Smooth muscle cell (in vitro differentiated cells): ENCODE measurements around the gene COL9A3. TPM values are rescaled to one million over a fixed set of nuclear protein-coding genes. Genes with fewer than 3 reads are reported as not detected.

Source experiments
- DNase-seq: peaks from one replicate; lab custom pipeline; 2025; ENCODE audit not compliant: unreplicated experiment; lab: John Stamatoyannopoulos, UW
- H2AFZ ChIP-seq: fragments of 200-600 bp; sonication (generic); 2 replicates; pipeline ENCODE4 v1.6.0; 2016; ENCODE audit warnings: antibody characterized with exemption, low read depth, mild to moderate bottlenecking
- H3F3A ChIP-seq: fragments of 200-600 bp; sonication (generic); 2 replicates; pipeline ENCODE4 v1.6.0; 2017; ENCODE audit warnings: antibody characterized with exemption, low read depth
- H3K27ac ChIP-seq: fragments of 200-600 bp; sonication (generic); 2 replicates; pipeline ENCODE4 v1.5.1; 2016; ENCODE audit warnings: low read depth, mild to moderate bottlenecking
- H3K27me3 ChIP-seq: fragments of 200-600 bp; sonication (generic); 2 replicates; pipeline ENCODE4 v1.6.1; 2016; ENCODE audit warnings: low read depth, mild to moderate bottlenecking
- H3K36me3 ChIP-seq: fragments of 200-600 bp; sonication (generic); 2 replicates; pipeline ENCODE4 v1.5.1; 2016; ENCODE audit warnings: low read depth
- H3K4me1 ChIP-seq: fragments of 200-600 bp; sonication (generic); 2 replicates; pipeline ENCODE4 v1.5.1; 2016; ENCODE audit warnings: low read depth
- H3K4me2 ChIP-seq: fragments of 200-600 bp; sonication (generic); 2 replicates; pipeline ENCODE4 v1.6.0; 2016; ENCODE audit warnings: mild to moderate bottlenecking
- H3K4me3 ChIP-seq: fragments of 200-600 bp; sonication (generic); 2 replicates; pipeline ENCODE4 v1.5.1; 2016; ENCODE audit warnings: mild to moderate bottlenecking
- H3K79me2 ChIP-seq: fragments of 200-600 bp; sonication (generic); 2 replicates; pipeline ENCODE4 v1.6.0; 2016; ENCODE audit warnings: low read depth, mild to moderate bottlenecking
- H3K9ac ChIP-seq: fragments of 200-600 bp; sonication (generic); 2 replicates; pipeline ENCODE4 v1.6.0; 2016; ENCODE audit warnings: low read depth
- H3K9me3 ChIP-seq: fragments of 200-600 bp; sonication (generic); replicated peaks from 2 replicates; pipeline ENCODE4 v1.5.1; 2016; ENCODE audit warnings: low read depth
- H4K20me1 ChIP-seq: fragments of 200-600 bp; sonication (generic); 2 replicates; pipeline ENCODE4 v1.6.0; 2016; ENCODE audit warnings: low read depth
- WGBS: methylation state at CpG from one replicate; pipeline ENCODE4 v1.1.7; 2016; ENCODE audit warnings: low lambda C conversion rate; 5-methylcytosine and 5-hydroxymethylcytosine counted together
- polyA plus RNA-seq: library from polyadenylated mRNA; unstranded; fragments of >200 nt; fragmentation: Nextera tagmentation; extraction: Ambion mirVana; gene quantifications from 2 replicates; pipeline ENCODE4 v1.2.1, GENCODE V29; 2016
- total RNA-seq: library from RNA; depleted of rRNA; stranded (reverse); fragments of >200 nt; gene quantifications from 2 replicates; pipeline ENCODE4 v1.2.3, GENCODE V29; 2014
- TF ChIP-seq, protein P1 (sequence below): fragments of 200-600 bp; sonication (generic); IDR thresholded peaks from 2 replicates; pipeline ENCODE4 v1.5.1; 2017; ENCODE audit warnings: borderline replicate concordance, mild to moderate bottlenecking, antibody characterized with exemption; ENCODE audit not compliant: insufficient read depth, poor library complexity, severe bottlenecking

COL9A3 gene
- total and polyA plus RNA-seq, 2 experiments from 2014 or later = 23.0 to 77.4 TPM

DNA sequence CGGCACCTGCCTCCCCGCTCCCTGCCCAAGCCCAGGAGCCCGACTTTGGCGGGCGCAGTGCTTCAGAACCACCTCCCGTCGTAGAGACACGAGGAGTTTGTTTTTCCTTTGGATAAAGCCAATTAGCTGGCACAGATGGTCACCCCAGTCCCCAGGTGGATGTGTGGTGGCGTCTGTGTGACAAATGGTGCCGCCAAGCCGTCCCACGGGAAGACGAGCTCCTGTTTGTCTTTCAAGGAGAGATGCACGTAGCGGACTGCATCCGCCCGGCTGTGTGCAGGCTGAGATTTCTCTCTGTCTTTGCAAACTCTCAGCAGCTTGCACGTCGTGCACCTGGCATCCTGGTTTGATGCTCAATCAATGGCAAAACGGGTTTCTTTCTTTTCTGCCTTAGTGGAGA is 36.6 kb upstream of the COL9A3 start:
- Histone ChIP-seq H3K27ac (no peak overlapping the region), H3K4me2 (no peak overlapping the region), H3K79me2 (no peaks in the 10 kb centered on the region), H3K4me1 (no peaks in the 10 kb centered on the region), H2AFZ (no peak overlapping the region), H3K27me3 (no peaks in the 10 kb centered on the region), H3K36me3 (no peaks in the 10 kb centered on the region), H3K9ac (no peak overlapping the region), H3F3A (no peaks in the 10 kb centered on the region), H3K9me3 (no peaks in the 10 kb centered on the region), H3K4me3 (no peak overlapping the region), H4K20me1 (no peaks in the 10 kb centered on the region)
- WGBS = 92% methylated on average over 20 of the region's 20 CpGs
- TF ChIP-seq, protein P1, sequence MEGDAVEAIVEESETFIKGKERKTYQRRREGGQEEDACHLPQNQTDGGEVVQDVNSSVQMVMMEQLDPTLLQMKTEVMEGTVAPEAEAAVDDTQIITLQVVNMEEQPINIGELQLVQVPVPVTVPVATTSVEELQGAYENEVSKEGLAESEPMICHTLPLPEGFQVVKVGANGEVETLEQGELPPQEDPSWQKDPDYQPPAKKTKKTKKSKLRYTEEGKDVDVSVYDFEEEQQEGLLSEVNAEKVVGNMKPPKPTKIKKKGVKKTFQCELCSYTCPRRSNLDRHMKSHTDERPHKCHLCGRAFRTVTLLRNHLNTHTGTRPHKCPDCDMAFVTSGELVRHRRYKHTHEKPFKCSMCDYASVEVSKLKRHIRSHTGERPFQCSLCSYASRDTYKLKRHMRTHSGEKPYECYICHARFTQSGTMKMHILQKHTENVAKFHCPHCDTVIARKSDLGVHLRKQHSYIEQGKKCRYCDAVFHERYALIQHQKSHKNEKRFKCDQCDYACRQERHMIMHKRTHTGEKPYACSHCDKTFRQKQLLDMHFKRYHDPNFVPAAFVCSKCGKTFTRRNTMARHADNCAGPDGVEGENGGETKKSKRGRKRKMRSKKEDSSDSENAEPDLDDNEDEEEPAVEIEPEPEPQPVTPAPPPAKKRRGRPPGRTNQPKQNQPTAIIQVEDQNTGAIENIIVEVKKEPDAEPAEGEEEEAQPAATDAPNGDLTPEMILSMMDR = no peak
- no peak for DNase-seq

DNA sequence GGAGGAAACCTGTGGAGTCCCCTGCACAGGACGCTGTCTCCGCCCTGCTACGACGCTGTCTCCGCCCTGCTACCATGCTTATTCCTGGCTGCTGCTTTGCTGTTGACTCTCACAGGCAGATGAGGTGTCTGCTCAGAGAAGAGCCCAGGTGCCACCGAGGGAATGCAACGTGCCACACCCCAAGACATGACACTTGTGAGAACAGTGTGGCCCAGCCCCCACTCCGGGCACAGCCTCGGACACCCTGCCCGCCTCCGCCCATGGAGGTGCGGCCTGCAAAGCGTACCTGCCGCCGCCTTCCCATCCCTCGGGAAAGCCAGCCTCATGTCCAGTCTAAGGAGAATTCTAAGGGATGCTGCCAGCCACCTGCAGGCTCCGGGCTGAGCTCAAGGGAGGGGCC is 36.2 kb upstream of the COL9A3 start:
- Histone ChIP-seq H3K79me2 (no peaks in the 10 kb centered on the region), H3K9ac (no peak overlapping the region), H4K20me1 (no peaks in the 10 kb centered on the region), H3K9me3 (no peaks in the 10 kb centered on the region), H3K27ac (no peak overlapping the region), H3K4me2 (no peak overlapping the region), H3K27me3 (no peaks in the 10 kb centered on the region), H3F3A (no peaks in the 10 kb centered on the region), H3K4me3 (no peak overlapping the region), H2AFZ (no peak overlapping the region), H3K36me3 (no peaks in the 10 kb centered on the region), H3K4me1 (peaks cover 3% of the 10 kb centered on the region)
- no peak for DNase-seq
- WGBS = 92% methylated on average over 17 of the region's 17 CpGs
- TF ChIP-seq, protein P1 = no peak

DNA sequence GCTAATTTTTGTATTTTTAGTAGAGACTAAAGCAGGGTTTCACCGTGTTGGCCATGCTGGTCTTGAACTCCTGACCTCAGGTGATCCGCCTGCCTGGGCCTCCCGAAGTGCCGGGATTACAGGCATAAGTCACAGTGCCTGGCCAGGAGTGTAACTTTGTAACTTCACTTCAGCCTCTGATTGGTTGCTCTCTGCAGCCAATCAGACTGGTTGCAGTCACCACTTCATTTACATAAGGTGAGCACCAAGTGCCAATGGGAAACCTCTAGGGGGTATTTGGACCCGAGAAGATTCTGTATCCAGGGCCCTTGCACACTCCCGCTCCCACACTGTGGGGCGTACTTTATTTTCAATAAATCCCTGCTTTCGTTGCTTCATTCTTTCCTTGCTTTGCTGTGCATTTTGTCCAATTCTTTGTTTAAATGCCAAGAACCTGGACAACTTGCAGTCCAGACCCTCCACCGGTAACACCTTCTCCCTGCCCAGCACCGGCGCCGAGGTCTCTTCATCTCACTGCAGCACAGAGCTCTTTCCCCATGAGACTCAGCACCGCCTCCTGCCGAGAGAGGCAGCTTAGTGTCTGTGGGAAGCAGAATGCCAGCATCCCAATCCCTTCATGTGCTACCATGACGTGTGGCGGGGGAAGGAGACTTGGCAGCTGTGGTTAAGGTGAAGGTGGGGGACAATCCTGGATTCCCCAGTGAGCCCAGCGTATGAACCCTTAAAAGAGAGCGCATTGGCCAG is 34.5 kb upstream of the COL9A3 start:
- no peaks in the 10 kb centered on the region for H3K9me3 ChIP-seq
- H3K79me2 ChIP-seq = no peaks in the 10 kb centered on the region
- no peak overlapping the region for H3K9ac ChIP-seq
- peaks cover 7% of the 10 kb centered on the region for H3K4me1 ChIP-seq
- H4K20me1 ChIP-seq = no peaks in the 10 kb centered on the region
- H3K27ac ChIP-seq = no peak overlapping the region
- H3K27me3 ChIP-seq = no peaks in the 10 kb centered on the region
- H2AFZ ChIP-seq = no peak overlapping the region
- TF ChIP-seq, protein P1 = no peak
- DNase-seq = no peak
- no peaks in the 10 kb centered on the region for H3K36me3 ChIP-seq
- no peaks in the 10 kb centered on the region for H3F3A ChIP-seq
- WGBS = 83% methylated on average over 18 of the region's 18 CpGs
- H3K4me2 ChIP-seq = no peak overlapping the region
- H3K4me3 ChIP-seq = no peak overlapping the region

DNA sequence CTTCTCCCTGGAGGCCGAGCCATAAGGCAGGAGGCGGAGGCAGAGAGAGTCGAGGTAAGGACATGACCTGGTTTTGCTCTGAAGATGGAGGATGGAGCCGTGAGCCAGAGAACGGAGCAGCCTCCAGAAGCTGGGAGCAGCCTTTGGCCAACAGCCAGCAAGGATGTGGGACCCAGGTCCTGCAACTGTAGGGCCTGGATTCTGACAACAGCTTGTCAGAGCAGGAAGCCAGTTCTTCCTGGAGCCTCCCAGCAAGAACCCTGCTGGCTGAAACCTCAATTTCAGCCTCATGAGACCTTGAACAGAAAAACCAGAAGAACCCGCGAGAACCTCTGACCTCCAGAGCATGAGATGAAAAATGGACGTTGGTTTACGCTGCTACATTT is 34.0 kb upstream of the COL9A3 start:
- Histone ChIP-seq H3K4me1 (peaks cover 7% of the 10 kb centered on the region), H3K4me2 (no peak overlapping the region), H3K9ac (no peak overlapping the region), H4K20me1 (no peaks in the 10 kb centered on the region), H3F3A (no peaks in the 10 kb centered on the region), H3K27ac (no peak overlapping the region), H3K79me2 (no peaks in the 10 kb centered on the region), H3K9me3 (no peaks in the 10 kb centered on the region), H3K4me3 (no peak overlapping the region), H3K27me3 (no peaks in the 10 kb centered on the region), H2AFZ (no peak overlapping the region), H3K36me3 (no peaks in the 10 kb centered on the region)
- no peak for DNase-seq
- WGBS = 84% methylated on average over 9 of the region's 9 CpGs
- TF ChIP-seq, protein P1 = no peak
